ENCODE measurements around the gene BRD4. TPM values are rescaled to one million over a fixed set of nuclear protein-coding genes. Genes with fewer than 3 reads are reported as not detected.
"Not testable (repeated sequence)": the region's sequence is repeated elsewhere in the genome, so short reads cannot be mapped to it uniquely, and the experiment has no call there.

Gene BRD4
- polyA plus RNA-seq, 3 donors: 36.4 to 48.3 (median 41.4) TPM

DNA sequence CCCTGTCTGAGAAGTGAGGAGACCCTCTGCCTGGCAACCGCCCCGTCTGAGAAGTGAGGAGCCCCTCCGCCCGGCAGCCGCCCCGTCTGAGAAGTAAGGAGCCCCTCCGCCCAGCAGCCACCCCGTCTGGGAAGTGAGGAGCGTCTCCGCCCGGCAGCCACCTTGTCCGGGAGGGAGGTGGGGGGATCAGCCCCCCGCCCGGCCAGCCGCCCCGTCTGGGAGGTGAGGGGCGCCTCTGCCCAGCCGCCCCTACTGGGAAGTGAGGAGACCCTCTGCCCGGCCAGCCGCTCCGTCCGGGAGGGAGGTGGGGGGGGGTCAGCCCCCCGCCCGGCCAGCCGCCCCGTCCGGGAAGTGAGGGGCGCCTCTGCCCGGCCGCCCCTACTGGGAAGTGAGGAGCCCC is 30.7 kb upstream of the BRD4 start:
- not testable (repeated sequence) for DNase-seq (ENCODE audit: low read depth in 3 of 3, low spot score in 2 of 3)

DNA sequence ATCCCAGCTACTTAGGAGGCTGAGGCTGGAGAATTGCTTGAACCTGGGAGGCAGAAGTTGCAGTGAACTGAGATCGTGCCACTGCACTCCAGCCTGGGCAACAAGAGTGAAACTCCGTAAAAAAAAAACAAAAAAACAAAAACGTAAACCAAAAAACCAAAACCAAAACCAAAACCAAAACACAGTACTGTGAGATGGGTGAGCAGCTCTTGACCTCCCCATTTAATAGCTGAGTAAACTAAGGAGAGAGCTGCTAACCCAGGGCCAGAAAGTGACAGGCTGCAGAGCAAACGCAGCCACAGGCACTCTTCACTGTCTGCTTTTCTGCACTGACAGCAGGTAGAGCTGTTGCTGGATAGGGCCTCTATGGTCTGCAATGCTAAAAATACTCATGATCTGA is 27.7 kb upstream of the BRD4 start:
- not testable (repeated sequence) for DNase-seq (ENCODE audit: low read depth in 3 of 3, low spot score in 2 of 3)

DNA sequence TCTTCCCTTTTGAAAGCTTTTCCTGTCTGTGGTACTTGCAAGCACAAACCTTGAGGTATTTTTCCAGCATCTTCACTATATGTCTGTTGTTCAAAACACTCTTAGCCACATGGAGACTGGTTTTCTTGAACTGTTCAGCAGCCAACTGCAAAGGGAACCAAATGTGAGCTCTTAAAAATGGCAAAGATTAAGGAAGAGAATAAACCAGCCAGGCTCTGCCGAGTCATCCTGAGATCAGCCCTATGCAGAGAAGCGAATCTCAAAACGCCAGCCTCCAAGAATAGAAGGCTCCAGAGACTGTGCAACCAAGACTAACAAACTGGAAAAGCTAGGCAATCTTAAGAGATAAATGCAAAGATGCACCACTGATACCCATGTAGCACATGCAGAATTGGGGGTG is 26.6 kb upstream of the BRD4 start:
- DNase-seq (ENCODE audit: low read depth in 3 of 3, low spot score in 2 of 3): no peak

DNA sequence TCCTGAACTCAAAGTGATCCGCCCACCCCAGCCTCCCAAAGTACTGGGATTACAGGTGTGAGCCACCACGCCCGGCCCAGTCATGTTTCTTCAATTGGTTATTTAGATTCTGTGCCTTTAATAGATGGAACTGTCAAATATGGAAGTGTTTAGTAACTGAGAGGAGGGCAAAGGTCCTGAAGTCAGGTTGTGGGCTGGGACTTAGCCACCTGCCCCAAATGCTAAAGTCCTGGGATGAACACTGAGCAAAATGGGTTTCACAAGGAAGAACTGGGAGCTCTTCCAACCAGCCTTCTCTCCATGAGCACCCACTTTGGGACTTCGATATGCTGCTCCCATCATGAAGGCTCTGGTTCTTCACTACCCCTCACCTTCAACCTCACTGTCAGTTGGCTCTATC is 25.6 kb upstream of the BRD4 start:
- DNase-seq (ENCODE audit: low read depth in 3 of 3, low spot score in 2 of 3): no peak

DNA sequence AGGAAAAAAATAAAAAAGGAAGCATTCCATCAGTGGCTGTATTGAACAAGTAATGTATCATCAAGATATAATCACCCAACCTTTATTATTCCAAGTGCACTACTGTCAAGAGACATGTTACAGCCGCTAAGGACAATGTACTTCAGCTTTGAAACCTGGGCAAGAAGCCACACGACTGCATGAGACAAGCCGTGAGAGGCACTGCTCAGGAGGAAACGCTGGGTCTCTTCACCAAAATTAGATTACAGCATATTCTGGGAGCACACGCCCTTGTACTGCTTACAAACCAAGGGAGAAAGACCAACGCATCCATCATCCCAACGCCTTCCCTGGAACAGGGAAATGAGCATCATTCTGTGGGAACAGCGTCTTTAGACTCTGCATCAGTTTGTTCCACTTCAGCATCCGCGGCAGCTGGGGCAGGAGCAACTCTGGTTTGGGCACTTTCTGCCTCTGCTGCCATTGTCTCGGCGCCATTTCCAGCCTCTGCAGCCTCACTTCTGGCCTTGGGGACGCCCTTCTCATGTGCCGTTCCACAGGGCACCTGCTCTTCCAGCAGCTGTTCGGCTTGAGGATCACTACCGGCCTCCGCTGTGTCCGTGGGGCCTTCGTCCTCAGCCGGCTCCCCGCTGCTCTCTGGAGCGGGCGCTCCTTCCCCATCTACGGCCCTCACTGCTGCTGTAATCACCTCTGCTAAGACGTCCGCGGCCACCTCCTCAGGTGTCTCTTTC is 22.4 kb upstream of the BRD4 start:
- DNase-seq (ENCODE audit: low read depth in 3 of 3, low spot score in 2 of 3): no peak

DNA sequence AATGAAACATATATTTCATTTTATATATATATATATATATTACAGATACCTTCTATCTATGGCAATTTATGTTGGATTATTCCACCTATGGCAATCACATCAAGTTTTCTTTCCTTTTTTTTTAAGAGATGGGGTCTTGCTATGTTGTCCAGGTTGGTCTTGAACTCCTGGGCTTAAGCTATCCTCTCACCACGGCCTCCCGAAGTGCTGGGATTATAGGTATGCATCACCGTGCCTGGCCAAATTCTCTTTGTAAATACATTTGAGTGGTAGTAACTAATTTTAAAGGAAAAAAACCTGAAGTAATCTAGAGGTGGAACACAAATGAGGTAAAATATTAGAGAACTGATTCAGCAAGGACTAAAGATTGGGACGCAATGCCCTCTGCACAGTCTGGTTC is 21.6 kb upstream of the BRD4 start:
- no peak for DNase-seq (ENCODE audit: low read depth in 3 of 3, low spot score in 2 of 3)

DNA sequence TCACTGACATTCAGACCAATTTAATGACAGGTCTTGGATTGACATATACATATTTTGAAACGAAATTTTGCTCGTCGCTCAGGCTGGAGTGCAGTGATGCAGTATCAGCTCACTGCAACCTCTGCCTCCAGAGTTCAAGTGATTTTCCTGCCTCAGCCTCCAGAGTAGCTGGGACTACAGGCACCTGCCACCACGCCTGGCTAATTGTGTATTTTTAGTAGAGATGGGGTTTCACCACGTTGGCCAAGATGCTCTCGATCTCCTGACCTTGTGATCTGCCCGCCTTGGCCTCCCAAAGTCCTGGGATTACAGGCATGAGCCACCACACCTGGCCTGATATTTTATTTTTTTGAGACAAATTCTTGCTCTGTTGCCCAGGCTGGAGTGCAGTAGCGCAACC is 20.2 kb upstream of the BRD4 start:
- not testable (repeated sequence) for DNase-seq (ENCODE audit: low read depth in 3 of 3, low spot score in 2 of 3)

DNA sequence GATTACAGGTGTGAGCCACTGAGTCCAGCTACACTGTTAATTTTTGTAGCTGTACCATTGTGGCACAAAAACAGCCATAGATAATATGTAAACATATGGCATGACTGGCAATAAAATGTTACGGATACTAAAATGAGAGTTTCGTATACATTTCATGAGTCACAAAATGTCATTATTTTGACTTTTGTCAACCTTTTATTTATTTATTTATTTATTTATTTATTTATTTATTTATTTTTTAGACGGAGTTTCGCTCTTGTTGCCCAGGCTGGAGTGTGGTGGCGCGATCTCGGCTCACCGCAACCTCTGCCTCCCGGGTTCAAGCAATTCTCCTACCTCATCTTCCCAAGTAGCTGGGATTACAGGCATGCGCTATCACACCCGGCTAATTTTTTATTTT is 9.0 kb upstream of the BRD4 start:
- not testable (repeated sequence) for DNase-seq (ENCODE audit: low read depth in 3 of 3, low spot score in 2 of 3)

DNA sequence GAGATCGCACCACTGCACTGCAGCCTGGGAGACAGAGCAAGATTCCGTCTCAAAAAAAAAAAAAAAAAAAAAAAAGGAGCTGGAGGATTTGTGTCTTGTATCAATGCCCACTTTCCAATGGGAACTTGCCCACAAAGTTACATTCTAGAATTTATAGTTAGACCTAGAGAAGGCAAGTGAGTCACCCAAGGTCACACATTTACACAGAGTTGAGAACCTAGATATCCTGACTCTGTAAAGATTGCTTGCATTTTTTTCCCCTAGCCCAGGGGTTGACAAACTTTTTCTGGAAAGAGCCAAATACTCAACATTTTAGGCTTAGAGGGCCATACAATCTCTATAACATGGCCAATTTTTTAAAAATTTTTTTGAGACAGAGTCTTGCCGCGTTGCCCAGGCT is 7.7 kb upstream of the BRD4 start:
- no peak for DNase-seq (ENCODE audit: low read depth in 3 of 3, low spot score in 2 of 3)

DNA sequence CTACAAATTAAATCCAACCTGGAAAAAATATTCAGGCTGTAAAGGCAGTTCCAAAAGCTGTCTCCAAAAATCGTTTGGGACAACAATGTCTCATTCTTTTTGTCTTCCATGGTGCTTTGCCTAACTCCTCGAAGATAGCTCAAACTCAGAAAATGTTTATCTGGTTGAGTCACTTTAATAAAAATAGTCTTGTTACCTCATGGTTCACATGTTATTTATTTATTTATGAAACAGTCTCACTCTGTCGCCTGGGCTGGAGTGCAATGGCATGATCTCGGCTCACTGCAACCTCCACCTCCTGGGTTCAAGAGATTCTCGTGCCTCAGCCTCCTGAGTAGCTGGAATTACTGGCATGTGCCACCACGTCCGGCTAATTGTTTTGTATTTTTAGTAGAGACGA is 4.9 kb upstream of the BRD4 start:
- DNase-seq (ENCODE audit: low read depth in 3 of 3, low spot score in 2 of 3): no peak

DNA sequence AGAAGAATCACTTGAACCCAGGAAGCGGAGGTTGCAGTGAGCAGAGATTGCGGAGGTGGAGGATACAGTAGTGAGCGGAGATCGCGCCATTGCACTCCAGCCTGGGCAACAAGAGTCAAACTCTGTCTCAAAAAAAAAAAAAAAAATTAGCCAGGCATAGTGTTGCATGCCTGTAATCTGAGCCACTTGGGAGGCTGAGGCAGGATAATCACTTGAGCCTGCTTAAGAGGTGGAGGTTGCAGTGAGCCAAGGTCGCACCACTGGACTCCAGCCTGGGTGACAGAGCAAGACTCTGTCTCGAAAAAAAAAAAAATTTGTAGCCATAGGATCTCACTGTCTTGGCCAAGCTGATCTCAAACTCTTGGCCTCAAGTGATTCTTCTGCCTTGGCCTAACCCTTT is 3.7 kb upstream of the BRD4 start:
- not testable (repeated sequence) for DNase-seq (ENCODE audit: low read depth in 3 of 3, low spot score in 2 of 3)

DNA sequence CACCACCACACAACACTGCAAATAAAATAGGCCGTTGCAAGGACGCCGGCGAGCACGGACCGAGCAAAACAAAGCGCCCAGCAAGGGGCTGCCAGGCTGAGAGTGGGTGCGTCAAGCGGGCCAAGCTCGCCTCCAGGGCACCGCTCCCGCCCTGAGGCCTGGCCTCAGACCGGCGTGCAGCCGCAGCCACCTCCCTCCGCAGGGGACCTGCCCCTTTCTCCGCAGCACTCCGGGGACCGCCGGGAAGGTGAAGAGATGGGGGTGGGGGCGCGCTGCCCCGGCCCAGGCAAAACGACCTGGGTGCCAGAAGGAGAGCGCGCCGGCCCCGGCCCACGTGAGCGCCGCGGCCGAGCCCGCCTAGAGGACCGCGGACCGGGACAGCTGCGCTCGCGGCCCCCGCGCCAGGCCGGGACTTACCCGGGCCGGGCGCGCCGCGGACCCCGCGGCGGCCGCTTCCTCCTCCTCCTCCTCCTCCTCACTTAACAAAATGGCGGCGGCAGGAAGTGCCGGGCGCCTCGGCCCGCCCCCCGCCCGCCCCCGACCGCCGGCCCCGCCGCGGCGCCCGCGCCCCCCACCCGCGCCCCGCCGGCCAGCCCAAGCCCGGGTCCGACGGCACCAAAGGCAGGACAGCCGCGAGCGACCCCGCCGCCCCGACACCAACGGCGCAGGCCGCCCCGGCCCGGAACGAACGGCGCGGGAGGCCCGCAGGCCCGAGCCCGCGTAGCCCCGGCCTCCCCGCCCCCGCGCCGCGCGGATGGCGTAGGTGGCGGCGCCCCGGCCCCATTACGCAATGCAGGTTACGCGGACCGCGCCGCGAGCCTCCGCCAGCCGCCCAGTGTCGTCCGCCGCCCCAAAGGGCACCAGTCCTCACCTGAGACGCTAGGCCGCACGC is 674 bp downstream of the BRD4 start:
- DNase-seq (ENCODE audit: low read depth in 3 of 3, low spot score in 2 of 3): no peak

DNA sequence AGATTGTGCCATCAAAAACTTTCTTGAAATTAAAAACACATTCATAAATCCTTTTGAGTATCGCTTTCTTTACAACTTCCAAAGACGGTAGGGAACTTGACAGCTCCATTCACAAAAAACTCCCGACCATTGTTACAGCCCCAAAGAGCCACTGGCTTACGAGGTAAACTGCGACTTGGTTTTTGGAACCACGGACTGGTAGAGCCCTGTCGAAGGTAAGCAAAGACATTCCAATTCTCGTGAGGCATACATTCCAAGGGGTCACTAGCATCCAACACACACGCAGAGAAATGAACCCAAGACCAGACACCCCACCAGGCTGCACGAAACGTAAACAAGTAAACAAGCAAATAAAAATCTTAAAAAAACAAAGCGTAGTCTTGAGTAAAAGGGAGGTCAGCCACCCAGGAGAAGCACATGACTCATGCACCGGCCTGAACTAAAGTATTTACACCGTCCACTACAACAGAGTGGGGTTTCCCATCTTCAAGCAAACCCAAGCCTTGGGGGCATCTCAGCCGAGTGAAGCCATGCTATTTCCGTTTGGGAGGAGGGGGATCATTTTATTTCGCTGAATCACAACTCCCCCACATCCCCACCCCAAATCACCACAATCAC is 1.4 kb downstream of the BRD4 start:
- DNase-seq (ENCODE audit: low read depth in 3 of 3, low spot score in 2 of 3): no peak

DNA sequence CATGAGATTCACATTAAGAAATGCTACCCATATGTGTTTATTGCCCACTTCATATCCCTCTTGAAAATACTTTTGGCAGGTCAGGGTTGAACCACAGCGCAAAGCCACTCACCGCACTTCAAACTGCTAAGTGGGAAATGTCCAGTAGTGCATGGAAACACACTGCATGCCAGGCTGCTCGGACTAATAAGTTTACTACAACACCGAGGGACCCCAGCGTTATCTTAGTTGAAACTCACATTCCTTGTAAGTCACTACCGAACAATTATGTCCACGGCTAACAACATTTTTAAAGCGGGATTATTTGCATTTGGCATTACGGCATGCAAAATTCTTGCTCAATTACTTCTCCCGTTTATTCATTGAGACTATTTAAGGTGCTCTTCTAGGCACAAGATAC is 4.0 kb downstream of the BRD4 start:
- no peak for DNase-seq (ENCODE audit: low read depth in 3 of 3, low spot score in 2 of 3)

DNA sequence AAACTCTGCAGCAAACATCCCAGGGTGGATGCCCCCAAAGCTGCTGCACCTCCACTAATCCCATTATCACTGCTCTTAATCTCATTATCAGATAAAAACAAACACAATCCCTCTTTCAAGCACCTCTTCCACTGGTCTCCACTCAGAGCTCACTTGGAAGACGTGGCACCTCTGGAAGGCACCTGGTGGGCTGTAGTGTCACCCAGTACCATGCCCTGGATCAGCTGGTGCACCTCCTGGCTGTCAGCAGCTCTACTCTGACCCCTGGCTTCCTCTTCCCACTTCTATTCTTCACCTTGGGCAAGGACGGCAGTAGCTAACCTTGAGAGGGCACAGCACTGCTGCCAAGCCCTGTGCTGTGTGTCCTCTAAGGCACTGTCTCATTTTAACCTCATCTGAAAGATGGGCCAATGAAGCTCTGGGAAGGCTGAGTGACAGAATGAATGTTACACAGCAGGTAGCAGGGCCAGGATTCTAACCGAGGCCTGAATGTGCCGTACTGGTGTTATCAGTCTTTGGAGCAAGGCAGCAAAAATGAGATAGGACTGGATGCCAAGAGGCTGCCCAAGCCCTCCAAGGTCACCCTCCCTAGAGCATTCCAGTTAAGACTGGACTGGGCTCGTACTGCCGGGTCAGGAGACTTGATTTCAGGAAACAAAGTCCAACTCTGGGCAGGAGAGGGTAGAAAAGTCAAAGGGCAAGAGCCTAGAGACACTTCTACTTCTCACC is 7.4 kb downstream of the BRD4 start:
- no peak for DNase-seq (ENCODE audit: low read depth in 3 of 3, low spot score in 2 of 3)

DNA sequence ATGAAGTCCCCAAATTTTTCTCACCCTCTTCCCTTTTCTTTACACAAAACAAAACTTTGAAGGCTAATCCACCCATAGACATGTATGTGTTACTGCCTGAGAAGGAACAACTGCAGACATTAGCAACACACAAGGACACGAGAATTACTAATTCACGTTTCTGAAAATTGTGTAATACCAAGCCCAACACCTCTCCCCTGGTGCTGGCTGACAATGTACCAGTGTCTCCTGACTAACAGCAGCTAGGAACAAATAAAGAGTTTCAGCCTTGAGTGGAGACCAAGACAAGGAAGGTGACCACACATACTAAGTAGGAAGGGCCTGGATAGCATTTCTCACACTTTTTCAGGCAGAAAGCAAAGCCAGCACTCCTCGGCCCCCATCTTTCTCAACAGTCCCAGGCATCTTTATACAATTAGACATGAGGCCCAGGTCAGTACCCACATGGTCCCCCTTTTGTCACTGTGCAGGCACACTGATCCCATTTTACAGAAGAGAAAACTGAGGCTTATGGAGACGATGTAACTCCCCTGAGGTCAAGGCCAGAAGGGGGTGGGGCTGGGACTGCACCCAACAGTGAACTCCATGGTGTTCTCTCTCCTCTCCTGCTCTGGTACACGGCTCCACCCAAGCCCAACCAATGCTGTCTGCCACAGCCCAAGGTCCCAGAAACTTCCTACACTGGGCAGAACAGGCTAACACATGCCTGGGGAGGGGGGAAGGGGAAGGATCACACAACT is 8.7 kb downstream of the BRD4 start:
- DNase-seq (ENCODE audit: low read depth in 3 of 3, low spot score in 2 of 3): no peak

DNA sequence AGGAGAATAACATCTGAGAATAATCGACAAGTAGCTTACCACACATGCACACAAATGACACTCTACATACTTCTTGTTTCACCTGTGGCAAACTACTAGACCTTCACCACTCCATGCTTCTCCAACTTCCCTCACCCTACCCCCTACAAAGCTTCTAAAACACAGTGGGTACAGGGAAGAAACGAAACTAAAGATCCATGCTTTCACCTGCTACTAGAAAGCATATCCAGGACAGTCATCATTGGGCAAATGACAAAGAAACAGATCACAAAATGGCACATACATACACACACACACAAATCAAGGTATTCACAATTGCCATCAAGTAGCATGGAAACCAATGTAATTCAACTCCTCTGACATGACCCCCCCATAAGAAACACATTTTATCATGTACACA is 10.6 kb downstream of the BRD4 start:
- no peak for DNase-seq (ENCODE audit: low read depth in 3 of 3, low spot score in 2 of 3)

DNA sequence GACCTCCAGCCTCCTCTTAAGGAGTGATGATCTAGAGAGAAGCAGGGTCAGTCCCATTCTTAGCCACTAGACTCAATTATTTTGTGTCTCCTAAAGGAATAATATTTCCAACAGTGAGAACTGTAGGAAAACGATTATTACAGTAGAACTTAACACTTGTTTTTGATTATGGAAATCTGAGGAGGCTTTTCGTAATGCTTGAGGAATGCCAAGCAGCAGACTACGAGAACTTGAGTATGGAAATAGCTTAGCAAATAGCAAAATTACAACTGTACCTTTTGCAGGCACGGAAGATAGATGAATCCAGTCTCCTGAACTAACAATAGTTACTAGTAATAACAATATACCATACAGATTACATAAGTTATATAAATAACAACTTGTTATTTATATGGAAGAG is 12.2 kb downstream of the BRD4 start:
- DNase-seq (ENCODE audit: low read depth in 3 of 3, low spot score in 2 of 3): no peak

DNA sequence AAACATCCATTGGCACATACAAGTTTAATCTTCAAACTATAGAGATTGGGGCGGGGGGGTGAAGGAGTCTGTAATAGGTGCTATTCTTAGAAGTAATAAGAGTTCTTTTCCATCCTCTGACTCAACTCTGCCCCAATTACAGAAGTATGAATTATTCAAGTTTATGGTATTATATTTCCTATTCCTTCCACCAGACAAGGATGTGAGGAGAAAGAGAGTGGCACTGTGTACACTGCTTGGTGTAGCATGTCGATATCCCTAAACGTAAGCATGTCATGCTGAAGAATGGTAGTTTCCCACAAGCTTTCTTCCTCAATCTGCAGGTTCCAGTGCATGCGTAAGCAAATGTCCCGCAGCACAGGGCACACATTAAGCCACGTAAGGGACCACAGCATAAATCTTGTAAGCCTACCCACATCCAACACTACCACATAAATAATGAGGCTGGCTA is 14.1 kb downstream of the BRD4 start:
- DNase-seq (ENCODE audit: low read depth in 3 of 3, low spot score in 2 of 3): no peak

DNA sequence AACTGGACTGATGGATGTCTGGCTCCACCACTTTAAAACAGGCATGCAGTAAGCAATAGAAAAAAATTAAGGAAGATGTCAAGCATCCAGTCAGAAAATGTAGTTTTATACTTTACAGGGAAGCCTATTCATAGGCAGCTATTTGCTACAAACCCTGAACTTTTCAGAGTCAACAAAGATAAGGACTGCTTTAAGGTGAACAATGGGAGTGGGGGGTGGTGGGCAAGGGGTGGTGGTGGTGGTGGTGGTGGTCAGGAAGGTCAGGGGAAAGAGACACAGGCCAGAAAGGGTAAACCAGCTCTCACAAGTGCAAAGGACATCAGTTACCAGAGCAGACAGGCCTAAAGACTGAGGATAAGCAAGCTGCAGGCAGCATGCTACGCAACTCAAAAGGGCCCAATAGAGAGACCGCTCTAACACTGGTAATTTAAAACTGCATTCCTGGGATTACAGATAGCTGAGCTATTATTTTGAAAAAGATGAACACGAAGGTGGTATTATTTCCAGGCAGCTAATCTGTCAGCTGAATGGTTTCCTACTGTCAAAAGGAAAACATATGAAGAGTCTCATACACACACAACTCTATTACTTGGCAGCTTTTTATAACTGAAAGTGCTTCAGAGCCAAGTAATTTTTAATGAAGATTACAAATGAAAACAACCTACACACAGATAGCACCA is 14.8 kb downstream of the BRD4 start:
- DNase-seq (ENCODE audit: low read depth in 3 of 3, low spot score in 2 of 3): no peak

All from right renal cortex interstitium (tissue), 3 donors.